GM18520 (cell line): ENCODE results near the gene PSMB7.

Experiments
- ATAC-seq: cut with Tn5 transposase; IDR thresholded peaks from one replicate; pipeline ENCODE4 v1.9.1; 2021; ENCODE audit not compliant: unreplicated experiment

The PSMB7 gene

DNA sequence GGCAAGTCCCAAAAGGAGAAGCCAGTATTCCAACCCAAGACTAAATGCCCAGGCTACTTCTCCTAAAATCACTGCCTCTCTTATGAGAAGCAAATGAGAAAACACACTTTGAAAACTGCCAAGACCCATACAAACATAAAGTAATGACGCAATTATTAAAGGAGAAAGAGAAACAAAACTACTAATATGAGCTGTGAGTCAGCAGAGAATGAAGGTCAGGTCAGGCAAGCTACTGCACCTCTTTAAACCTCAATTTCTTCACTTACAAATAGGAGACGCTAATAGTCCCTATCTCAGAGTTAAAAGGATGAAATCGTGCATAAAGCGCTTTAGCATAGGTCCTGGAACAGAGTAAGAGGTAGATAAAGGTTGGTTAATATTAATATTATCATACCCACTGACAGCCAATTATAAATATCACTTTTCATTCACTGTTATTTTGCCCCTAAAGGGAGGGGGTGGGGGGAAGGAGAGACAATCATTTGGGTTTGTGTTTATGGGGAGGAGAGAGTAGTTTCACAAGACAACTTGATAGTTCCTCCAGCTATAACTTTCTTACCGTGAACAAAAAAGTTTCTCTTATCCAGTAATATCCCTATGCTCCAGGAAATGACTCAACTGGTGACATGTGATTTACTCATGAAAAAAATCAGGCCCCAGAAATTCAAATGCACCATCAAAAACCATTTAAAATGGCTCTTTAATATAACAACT, 3.6 kb downstream of the PSMB7 start:
- no peak for ATAC-seq

- ATAC-seq = no peak
Measured at GRCh38 chr9:124410321-124410913, 4.8 kb downstream of the PSMB7 start.

GRCh38 chr9:124409410-124409809, 5.8 kb downstream of the PSMB7 start:
- ATAC-seq = no peak

- no peak for ATAC-seq
Measured at GRCh38 chr9:124403246-124403645, 12.0 kb downstream of the PSMB7 start.

DNA sequence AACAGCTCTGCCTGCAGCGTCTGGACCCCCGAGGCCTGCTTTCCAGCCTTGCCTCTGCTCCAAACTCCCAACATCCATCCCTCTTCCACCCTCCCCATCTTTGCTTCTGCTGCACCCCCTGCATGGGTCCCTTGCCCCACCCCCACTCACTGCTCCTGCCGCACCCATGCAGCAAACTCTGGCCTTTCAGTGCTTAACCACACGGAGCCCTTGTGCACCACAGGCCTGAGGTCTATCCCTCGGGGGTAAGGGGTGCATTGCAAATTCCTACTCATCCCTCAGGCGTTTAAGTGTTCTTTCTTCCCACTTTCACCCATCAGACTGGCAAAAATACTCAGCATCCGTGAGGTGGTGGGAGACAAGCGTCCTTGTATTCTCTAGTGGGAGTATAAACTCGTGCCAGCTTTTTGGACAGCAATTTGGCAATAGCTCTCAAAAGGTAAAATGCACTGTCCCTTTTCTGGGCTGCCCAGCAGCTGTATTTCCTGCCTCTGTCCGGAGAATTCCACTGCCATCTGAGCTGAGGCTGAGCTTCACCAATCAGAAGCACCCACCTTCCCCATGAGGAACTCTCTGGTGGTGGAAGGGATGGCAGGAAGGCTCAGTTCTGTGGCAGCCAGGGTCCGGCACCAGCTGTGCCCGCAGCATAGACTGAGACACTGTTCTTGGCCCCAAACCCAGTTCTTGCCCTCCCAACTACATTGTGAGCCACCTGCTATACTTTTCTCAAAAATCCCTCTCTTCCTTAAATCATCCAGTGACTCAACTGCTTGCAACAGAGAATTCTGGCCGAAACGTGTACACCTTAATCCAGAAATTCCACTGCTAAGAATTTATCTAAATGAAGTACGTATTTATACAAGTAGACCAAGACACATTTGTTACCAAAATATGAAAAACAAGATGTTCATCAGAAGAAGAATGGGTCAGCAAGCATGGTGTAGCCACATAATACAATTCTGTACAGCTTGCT, 15.0 kb downstream of the PSMB7 start:
- no peak for ATAC-seq

- ATAC-seq = no peak
Measured at GRCh38 chr9:124399323-124399967, 15.8 kb downstream of the PSMB7 start.

DNA sequence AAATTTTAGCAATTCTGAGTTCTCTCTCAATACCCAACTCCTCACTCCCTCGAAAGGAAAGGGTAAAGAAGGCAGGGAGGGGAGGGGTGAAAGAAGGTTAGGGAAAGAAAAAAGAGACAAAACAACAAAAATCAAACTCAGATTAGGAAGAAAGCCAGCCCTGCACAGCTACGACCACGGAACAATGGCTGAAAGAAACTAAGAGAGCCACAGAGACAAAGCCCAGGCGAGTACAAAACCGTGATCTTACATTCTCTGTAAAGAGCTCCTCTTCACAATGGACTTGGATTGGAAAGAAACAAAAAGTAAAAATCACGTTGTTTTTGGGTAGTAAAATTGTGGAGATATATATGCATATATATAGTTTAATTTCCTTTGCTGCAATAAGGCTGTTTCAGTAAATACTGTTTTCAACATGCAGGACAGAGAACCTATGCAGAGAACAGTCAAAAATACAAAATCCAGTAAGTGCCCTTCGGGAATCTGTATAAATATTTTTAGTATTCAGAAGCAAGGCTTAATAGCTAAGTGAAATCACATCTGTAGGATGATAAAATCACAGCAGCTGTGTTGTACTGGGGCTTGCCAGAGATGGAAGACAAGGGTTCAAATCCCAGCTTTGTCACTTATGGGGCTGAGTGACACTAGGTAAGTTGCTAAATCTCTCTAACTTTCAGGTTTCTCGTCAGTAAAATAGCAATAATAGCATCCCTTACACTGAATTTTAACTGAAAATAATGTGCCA, 16.9 kb downstream of the PSMB7 start:
- no peak for ATAC-seq

- no peak for ATAC-seq
Measured at GRCh38 chr9:124395826-124396225, 19.4 kb downstream of the PSMB7 start.

- ATAC-seq = no peak
Measured at GRCh38 chr9:124394596-124394995, 20.6 kb downstream of the PSMB7 start.

DNA sequence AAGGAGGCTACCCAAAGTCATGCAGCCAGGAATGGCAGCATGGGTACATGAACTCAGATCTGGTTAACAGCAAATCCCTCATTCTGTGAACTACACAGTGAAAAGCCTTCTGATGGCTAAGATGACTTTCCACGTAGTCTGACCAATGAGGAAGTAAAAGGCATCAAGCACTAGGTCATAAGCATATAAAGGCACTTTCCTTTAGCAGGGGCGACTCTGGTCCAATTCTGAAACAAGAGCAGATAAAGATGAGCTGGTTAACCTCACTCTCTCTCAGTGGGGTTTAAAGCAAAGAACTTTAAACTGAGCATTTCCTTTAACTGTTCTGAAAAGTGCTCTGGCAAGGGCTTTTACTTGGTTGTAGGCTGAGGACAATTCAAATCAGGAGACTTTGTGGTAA, 21.1 kb downstream of the PSMB7 start:
- no peak for ATAC-seq

- no peak for ATAC-seq
Measured at GRCh38 chr9:124392871-124393460, 22.3 kb downstream of the PSMB7 start.

DNA sequence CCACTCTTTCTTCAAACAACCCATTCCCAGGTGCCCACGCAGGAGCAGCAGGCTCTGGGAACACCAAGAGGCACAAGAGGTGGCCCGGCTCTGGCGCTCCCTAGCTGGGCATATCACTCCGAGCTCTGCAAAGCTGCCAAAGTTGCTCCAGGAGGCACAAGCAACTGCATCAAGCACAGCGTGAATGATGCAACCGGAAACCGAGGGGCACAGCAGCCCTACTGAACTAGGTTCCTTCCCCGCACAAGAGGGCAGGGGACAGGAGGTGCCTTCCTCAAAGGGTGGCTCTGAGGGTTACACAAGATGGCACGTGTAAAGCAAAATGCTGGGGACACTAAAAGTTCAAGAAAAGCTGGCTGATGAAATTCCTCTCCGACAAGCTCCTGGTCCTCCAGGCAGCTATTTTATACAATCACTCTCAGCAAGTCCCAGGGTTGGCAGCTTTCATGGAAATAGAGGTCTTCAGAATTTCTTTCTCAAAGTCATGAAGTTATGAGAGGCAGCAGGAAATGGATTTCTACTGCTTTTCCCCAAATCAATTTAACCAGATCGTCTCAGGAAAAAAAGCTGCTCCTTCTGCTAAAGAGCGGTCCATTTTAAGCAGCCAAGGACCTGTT, 22.9 kb downstream of the PSMB7 start:
- ATAC-seq = no peak

GRCh38 chr9:124390794-124391658, 24.2 kb downstream of the PSMB7 start:
- no peak for ATAC-seq

DNA sequence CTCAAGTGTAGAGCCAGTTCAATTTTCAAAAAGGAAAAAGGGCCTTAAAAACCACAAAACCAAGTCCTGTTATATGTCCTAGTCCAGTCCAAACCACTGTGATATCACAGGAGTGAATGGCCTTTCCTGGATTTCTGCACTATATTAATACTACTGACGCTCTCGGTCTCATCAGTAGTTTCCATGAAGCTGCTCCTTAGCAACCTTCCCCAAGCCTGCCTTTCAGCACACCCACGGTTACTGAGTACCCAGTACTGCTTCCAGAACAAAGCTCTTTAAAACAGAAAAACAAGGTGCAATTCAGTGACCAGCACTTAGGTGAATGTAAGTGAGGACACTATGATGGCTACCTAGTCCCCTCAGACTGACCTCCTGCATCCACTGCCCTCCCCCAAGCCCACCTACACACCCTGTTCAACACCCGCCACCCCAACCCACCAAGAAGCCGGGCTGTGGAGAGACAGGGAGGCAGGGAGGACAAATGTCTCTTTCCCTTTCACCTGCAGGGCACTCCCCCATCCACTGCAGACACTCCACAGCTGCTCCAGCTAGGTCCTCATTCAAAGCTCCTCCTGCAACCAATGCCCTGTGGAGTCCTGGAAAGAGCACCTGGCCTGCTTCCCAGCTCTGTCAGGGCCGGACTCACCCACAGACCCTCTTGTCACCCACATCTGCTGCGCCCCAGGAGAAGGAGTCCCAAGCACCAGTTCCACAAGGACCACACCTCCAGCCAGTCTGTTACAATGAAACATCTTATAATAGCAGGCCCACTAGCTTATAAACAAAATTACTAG, 25.9 kb downstream of the PSMB7 start:
- ATAC-seq = no peak

DNA sequence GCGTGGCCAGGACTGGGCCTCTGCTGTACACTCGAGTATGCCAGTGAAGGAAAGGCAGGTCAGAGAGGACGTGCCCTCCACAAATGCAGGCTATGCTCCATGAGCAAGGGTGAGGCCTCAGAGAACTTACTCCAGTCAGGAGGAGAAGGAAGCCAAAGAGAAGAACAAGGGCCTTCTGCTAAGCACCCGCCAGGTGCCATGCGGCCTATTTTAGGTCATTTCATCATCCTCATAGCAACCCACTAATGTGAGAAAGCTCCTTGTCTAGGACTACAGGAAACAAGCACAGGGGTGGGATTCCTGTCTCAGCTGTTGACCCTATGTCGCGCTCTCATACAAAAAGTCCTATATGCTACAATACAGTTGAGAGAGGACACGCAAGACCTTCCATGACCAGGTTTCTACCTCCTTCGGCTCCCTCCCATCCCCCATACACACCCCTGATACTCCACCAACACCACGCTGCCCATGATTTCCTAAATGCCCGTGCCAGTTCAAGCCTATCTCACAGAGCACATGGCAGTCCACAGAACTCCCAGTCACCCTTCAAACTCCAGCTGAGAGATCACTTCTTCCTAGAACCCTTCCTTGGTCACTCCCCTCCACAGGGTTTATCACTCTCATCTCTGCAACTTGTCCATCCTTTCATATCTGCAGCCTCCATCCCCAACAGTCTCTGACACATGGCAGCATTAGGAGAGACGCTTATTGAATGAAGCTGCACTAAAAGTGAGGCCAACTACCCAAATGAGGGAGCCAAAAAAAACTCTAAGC, 26.8 kb downstream of the PSMB7 start:
- no peak for ATAC-seq

DNA sequence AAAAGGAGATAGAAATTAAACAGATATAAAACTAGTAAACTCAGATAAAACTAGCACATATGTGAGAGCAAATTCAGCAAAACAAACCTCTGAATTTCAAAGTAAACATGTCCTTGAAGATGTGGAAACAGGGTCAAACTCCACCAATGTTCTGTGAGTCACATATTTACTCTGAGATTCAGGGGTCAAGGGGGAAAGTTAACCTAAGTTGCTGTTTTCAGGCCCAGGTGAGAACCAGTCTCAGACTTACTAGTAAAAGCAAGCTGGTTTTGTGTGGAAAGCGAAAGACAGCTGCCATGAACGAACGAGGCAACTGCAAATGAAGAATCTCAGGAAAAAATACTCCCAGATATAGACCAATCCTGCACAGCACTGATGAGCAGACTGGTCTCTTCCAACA, 29.0 kb downstream of the PSMB7 start:
- no peak for ATAC-seq

DNA sequence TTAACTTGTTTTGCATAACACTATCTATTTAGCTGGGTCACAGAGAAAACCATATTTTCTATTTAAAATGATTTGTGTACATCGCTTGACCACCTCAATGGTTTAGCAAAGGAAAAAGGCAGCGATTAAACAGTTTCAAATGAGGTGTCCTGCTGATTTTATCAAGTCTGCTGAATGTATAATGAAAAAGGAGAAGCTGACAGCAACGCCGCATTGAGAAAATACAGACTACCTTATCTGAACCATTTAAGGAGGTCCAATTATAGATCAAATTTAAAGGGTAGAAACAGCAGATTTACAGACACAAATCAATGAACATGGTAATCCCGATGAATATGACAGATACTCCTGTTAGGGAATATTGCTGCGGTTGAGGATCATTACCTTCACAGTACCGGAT, 29.6 kb downstream of the PSMB7 start:
- ATAC-seq = no peak
